Small intestine (tissue), 7 donors: Measurements from ENCODE around the gene MBOAT1. TPM values are rescaled to one million over a fixed set of nuclear protein-coding genes. Genes with fewer than 3 reads are reported as not detected.

Experiments used
- DNase-seq, 2 donors: peaks; one replicate each; pipeline versions ENCODE4 v3.0.0 to v3.0.0-alpha.2; 2013
- FAIRE-seq: peaks from 2 replicates; lab custom pipeline; 2012; peaks lifted over from hg19 to GRCh38; lab: Jason Lieb, UNC
- H3K27ac ChIP-seq, 3 donors: one replicate each; pipeline ENCODE4 v1.5.1; 2013; ENCODE audit warnings: low read length in 2 of 3, mild to moderate bottlenecking in 2 of 3, control low read depth in 1 of 3, inconsistent platforms in 1 of 3, low read depth in 1 of 3, moderate library complexity in 1 of 3
- H3K27me3 ChIP-seq, 3 donors: one replicate each; pipeline ENCODE4 v1.6.1; 2013; ENCODE audit warnings: low read length in 3 of 3, inconsistent platforms in 1 of 3; ENCODE audit not compliant: control insufficient read depth in 3 of 3, insufficient read depth in 3 of 3
- H3K36me3 ChIP-seq, 3 donors: one replicate each; pipeline ENCODE4 v1.6.1; 2013; ENCODE audit warnings: low read length in 3 of 3, inconsistent platforms in 1 of 3, low read depth in 1 of 3, mild to moderate bottlenecking in 1 of 3, moderate library complexity in 1 of 3; ENCODE audit not compliant: control insufficient read depth in 3 of 3, insufficient read depth in 2 of 3
- H3K4me1 ChIP-seq, 3 donors: one replicate each; pipeline ENCODE4 v1.6.1; 2013; ENCODE audit warnings: low read length in 2 of 3, inconsistent platforms in 1 of 3, low read depth in 1 of 3, mild to moderate bottlenecking in 1 of 3, moderate library complexity in 1 of 3; ENCODE audit not compliant: control insufficient read depth in 3 of 3, insufficient read depth in 2 of 3
- H3K4me3 ChIP-seq, 3 donors: one replicate each; pipeline ENCODE4 v1.5.1; 2013; ENCODE audit warnings: low read length in 3 of 3, control low read depth in 1 of 3, inconsistent platforms in 1 of 3, low read depth in 1 of 3, mild to moderate bottlenecking in 1 of 3, moderate library complexity in 1 of 3
- H3K9me3 ChIP-seq, 2 donors: one replicate each; pipeline ENCODE4 v1.6.1; 2013; ENCODE audit warnings: low read depth in 1 of 2, low read length in 1 of 2; ENCODE audit not compliant: control insufficient read depth in 2 of 2, insufficient read depth in 1 of 2
- WGBS, 3 donors: extraction: QIAGEN DNeasy Blood & Tissue Kit; methylation state at CpG; one replicate each; pipeline ENCODE4 v1.1.7; 2013; 5-methylcytosine and 5-hydroxymethylcytosine counted together
- polyA plus RNA-seq, 4 donors: library from polyadenylated mRNA; stranded (reverse) in 3 of 4; unstranded in 1 of 4; fragments of 200-250 nt in 3 of 4; fragments of 120-200 nt in 1 of 4; gene quantifications; one replicate each; pipeline versions ENCODE4 v1.2.1 to v1.2.3, GENCODE V29; 2013
- donor health status: healthy with polysubstance abuse.
- donor health status: control.
- donor health status: control.
- donor health status: Bipolar disorder and iron deficiency.
- donor health status: healthy.

MBOAT1 gene
- polyA plus RNA-seq, 4 donors: 1.1 to 31.1 (median 6.9) TPM

- H3K4me1 ChIP-seq: peaks cover 0 to 5% (median 0%) of the 10 kb centered on the region in 3 donors
- FAIRE-seq: no peak
- peaks cover 0 to 15% (median 0%) of the 10 kb centered on the region in 3 donors for H3K36me3 ChIP-seq
- no peak for DNase-seq
- no peaks in the 10 kb centered on the region for H3K9me3 ChIP-seq
- WGBS, 3 donors: 80 to 90% (median 83%) methylated on average over 2 of the region's 2 CpGs
- no peaks in the 10 kb centered on the region for H3K27me3 ChIP-seq
- no peak overlapping the region for H3K27ac ChIP-seq
- H3K4me3 ChIP-seq: no peak overlapping the region
Measured at GRCh38 chr6:20169786-20170185, 42.5 kb downstream of the MBOAT1 start.

GRCh38 chr6:20169119-20169557 is 43.1 kb downstream of the MBOAT1 start:
- no peak for DNase-seq
- Histone ChIP-seq H3K36me3 (peaks cover 0 to 15% (median 0%) of the 10 kb centered on the region in 3 donors), H3K27me3 (no peaks in the 10 kb centered on the region), H3K4me3 (no peak overlapping the region), H3K4me1 (peaks cover 0 to 5% (median 0%) of the 10 kb centered on the region in 3 donors), H3K27ac (peak overlapping the region in 1 of 3 donors; percentile 39), H3K9me3 (no peaks in the 10 kb centered on the region)
- 59 to 72% (median 64%) methylated on average over 2 of the region's 2 CpGs for WGBS, 3 donors
- no peak for FAIRE-seq

- no peaks in the 10 kb centered on the region for H3K27me3 ChIP-seq
- no peaks in the 10 kb centered on the region for H3K9me3 ChIP-seq
- H3K4me3 ChIP-seq: no peak overlapping the region
- no peak for FAIRE-seq
- peaks cover 0 to 15% (median 0%) of the 10 kb centered on the region in 3 donors for H3K36me3 ChIP-seq
- WGBS, 3 donors: 48 to 79% (median 60%) methylated on average over 2 of the region's 2 CpGs
- H3K4me1 ChIP-seq: peaks cover 0 to 5% (median 0%) of the 10 kb centered on the region in 3 donors
- no peak overlapping the region for H3K27ac ChIP-seq
- no peak for DNase-seq
Measured at GRCh38 chr6:20168690-20169089, 43.6 kb downstream of the MBOAT1 start.

GRCh38 chr6:20167601-20168000 is 44.7 kb downstream of the MBOAT1 start:
- no peak overlapping the region for H3K27ac ChIP-seq
- H3K4me1 ChIP-seq: peaks cover 0 to 5% (median 0%) of the 10 kb centered on the region in 3 donors
- DNase-seq: no peak
- FAIRE-seq: no peak
- no peak overlapping the region for H3K4me3 ChIP-seq
- 85 to 92% (median 91%) methylated on average over 2 of the region's 2 CpGs for WGBS, 3 donors
- H3K36me3 ChIP-seq: peaks cover 0 to 14% (median 0%) of the 10 kb centered on the region in 3 donors
- H3K27me3 ChIP-seq: no peaks in the 10 kb centered on the region
- no peaks in the 10 kb centered on the region for H3K9me3 ChIP-seq

GRCh38 chr6:20166210-20166609 is 46.1 kb downstream of the MBOAT1 start:
- Histone ChIP-seq H3K4me3 (no peak overlapping the region), H3K9me3 (no peaks in the 10 kb centered on the region), H3K27ac (no peak overlapping the region), H3K27me3 (no peaks in the 10 kb centered on the region), H3K36me3 (peaks cover 0 to 11% (median 0%) of the 10 kb centered on the region in 3 donors), H3K4me1 (peaks cover 0 to 9% (median 0%) of the 10 kb centered on the region in 3 donors)
- no peak for DNase-seq
- 98 to 100% (median 98%) methylated on average over 2 of the region's 2 CpGs for WGBS, 3 donors
- FAIRE-seq: no peak

GRCh38 chr6:20162515-20162914 is 49.8 kb downstream of the MBOAT1 start:
- peaks cover 0 to 9% (median 0%) of the 10 kb centered on the region in 3 donors for H3K36me3 ChIP-seq
- no peak overlapping the region for H3K27ac ChIP-seq
- no peaks in the 10 kb centered on the region for H3K27me3 ChIP-seq
- DNase-seq (no peak), FAIRE-seq (no peak)
- H3K4me1 ChIP-seq: peaks cover 0 to 4% (median 0%) of the 10 kb centered on the region in 3 donors
- WGBS, 3 donors: 71 to 81% (median 80%) methylated on average over 2 of the region's 2 CpGs
- no peak overlapping the region for H3K4me3 ChIP-seq
- no peaks in the 10 kb centered on the region for H3K9me3 ChIP-seq

- 81 to 91% (median 86%) methylated on average over 9 of the region's 9 CpGs for WGBS, 3 donors
- no peaks in the 10 kb centered on the region for H3K27me3 ChIP-seq
- FAIRE-seq: no peak
- H3K9me3 ChIP-seq: no peaks in the 10 kb centered on the region
- peaks cover 0 to 4% (median 0%) of the 10 kb centered on the region in 3 donors for H3K4me1 ChIP-seq
- H3K4me3 ChIP-seq: no peak overlapping the region
- DNase-seq: no peak
- H3K36me3 ChIP-seq: peaks cover 0 to 3% (median 0%) of the 10 kb centered on the region in 3 donors
- peak overlapping the region in 1 of 3 donors; percentile 45 for H3K27ac ChIP-seq
Measured at GRCh38 chr6:20160541-20161283, 51.6 kb downstream of the MBOAT1 start.

- Histone ChIP-seq H3K4me1 (peaks cover 1 to 4% (median 2%) of the 10 kb centered on the region in 3 donors), H3K27me3 (no peaks in the 10 kb centered on the region), H3K4me3 (no peak overlapping the region), H3K9me3 (no peaks in the 10 kb centered on the region), H3K36me3 (peaks cover 0 to 3% (median 0%) of the 10 kb centered on the region in 3 donors), H3K27ac (no peak overlapping the region)
- no peak for FAIRE-seq
- WGBS, 3 donors: 69 to 89% (median 89%) methylated on average over 5 of the region's 5 CpGs
- DNase-seq: no peak
Measured at GRCh38 chr6:20159781-20160540, 52.3 kb downstream of the MBOAT1 start.
